IMR-90 (cell line): Measurements from ENCODE around the gene CXCL12. TPM values are rescaled to one million over a fixed set of nuclear protein-coding genes. Genes with fewer than 3 reads are reported as not detected.
A peak's percentile ranks its signal among the peaks of the same experiment; 100 is the strongest.

ENCODE experiments used
- ATAC-seq: fragments of 200-7000 bp; cut with Tn5 transposase; 2 replicates; pipeline ENCODE4 v1.9.1; 2020; ENCODE audit warnings: low read depth, mild to moderate bottlenecking, moderate library complexity
- BruUV-seq: library from RNA; stranded (reverse); fragments of 400-500 nt; replicated peaks from 2 replicates; lab custom pipeline; 2021; lab: Mats Ljungman, UMichigan
- CTCF ChIA-PET: fragments of 300-600 bp; formaldehyde crosslinking; extraction: SDS; loops from one replicate; lab custom pipeline; 2021; ENCODE audit warnings: antibody characterized with exemption; lab: Yijun Ruan, JAX
- POLR2A ChIA-PET: fragments of 300-600 bp; sonication (Branson Sonifier 250); formaldehyde crosslinking; loops from one replicate; lab custom pipeline; 2022; ENCODE audit warnings: antibody characterized with exemption; ENCODE audit not compliant: unreplicated experiment; lab: Charles Lee
- DNase-seq: peaks from one replicate; pipeline ENCODE4 v3.0.0; 2013
- H2AFZ ChIP-seq: replicated peaks from 2 replicates; pipeline ENCODE3; 2013; ENCODE audit warnings: low read length, mild to moderate bottlenecking; ENCODE audit not compliant: poor library complexity
- H2AK5ac ChIP-seq: 2 replicates; pipeline ENCODE4 v1.6.1; 2013; ENCODE audit warnings: low read depth, low read length, inconsistent platforms
- H2AK9ac ChIP-seq: replicated peaks from 2 replicates; pipeline ENCODE3; 2013; ENCODE audit warnings: mild to moderate bottlenecking, low read depth, low read length, moderate library complexity; ENCODE audit not compliant: poor library complexity
- H2BK120ac ChIP-seq: 2 replicates; pipeline ENCODE4 v1.6.1; 2013; ENCODE audit warnings: low read depth, low read length, inconsistent platforms
- H2BK15ac ChIP-seq: 3 replicates; pipeline ENCODE4 v1.6.1; 2013; ENCODE audit warnings: low read depth, low read length, inconsistent platforms
- H2BK20ac ChIP-seq: 2 replicates; pipeline ENCODE4 v1.6.1; 2013; ENCODE audit warnings: low read depth, mild to moderate bottlenecking, inconsistent platforms, low read length, moderate library complexity
- H2BK5ac ChIP-seq: 2 replicates; pipeline ENCODE4 v1.6.1; 2013; ENCODE audit warnings: mild to moderate bottlenecking, low read depth, low read length, inconsistent platforms; ENCODE audit not compliant: poor library complexity, severe bottlenecking
- H3K14ac ChIP-seq: replicated peaks from 2 replicates; pipeline ENCODE4 v1.6.1; 2013; ENCODE audit warnings: low read depth, low read length, inconsistent platforms
- H3K18ac ChIP-seq: 2 replicates; pipeline ENCODE4 v1.6.1; 2013; ENCODE audit warnings: low read depth, low read length, control low read depth
- H3K23ac ChIP-seq: 2 replicates; pipeline ENCODE4 v1.6.1; 2013; ENCODE audit warnings: low read depth, low read length, inconsistent platforms
- H3K27ac ChIP-seq: 2 replicates; pipeline ENCODE4 v1.5.1; 2013; ENCODE audit warnings: mild to moderate bottlenecking, control low read depth, low read length; ENCODE audit not compliant: insufficient read depth
- H3K27me3 ChIP-seq: 2 replicates; pipeline ENCODE4 v1.6.1; 2013; ENCODE audit warnings: low read length; ENCODE audit not compliant: control insufficient read depth, insufficient read depth
- H3K36me3 ChIP-seq: 2 replicates; pipeline ENCODE4 v1.6.1; 2013; ENCODE audit warnings: low read length, mixed read lengths; ENCODE audit not compliant: control insufficient read depth, insufficient read depth
- H3K4ac ChIP-seq: 2 replicates; pipeline ENCODE4 v1.6.1; 2013; ENCODE audit warnings: low read depth, low read length, inconsistent platforms
- H3K4me1 ChIP-seq: 2 replicates; pipeline ENCODE4 v1.6.1; 2013; ENCODE audit warnings: low read length, mixed read lengths; ENCODE audit not compliant: control insufficient read depth, insufficient read depth
- H3K4me2 ChIP-seq: 2 replicates; pipeline ENCODE4 v1.6.1; 2013; ENCODE audit warnings: low read depth, mild to moderate bottlenecking, control low read depth, low read length, moderate library complexity
- H3K4me3 ChIP-seq: 2 replicates; pipeline ENCODE4 v1.5.1; 2013; ENCODE audit warnings: low read depth, mild to moderate bottlenecking, control low read depth, low read length, moderate library complexity; ENCODE audit not compliant: insufficient read depth
- H3K56ac ChIP-seq: 2 replicates; pipeline ENCODE4 v1.6.1; 2013; ENCODE audit warnings: low read length, inconsistent platforms; ENCODE audit not compliant: insufficient read depth; ENCODE audit errors: extremely low read depth
- H3K79me1 ChIP-seq, 2 experiments: 2 replicates each; pipeline ENCODE4 v1.6.1; 2013; ENCODE audit warnings: low read length in 2 of 2, inconsistent platforms in 1 of 2, low read depth in 1 of 2
- H3K9ac ChIP-seq: 2 replicates; pipeline ENCODE4 v1.6.1; 2013; ENCODE audit warnings: low read depth, low read length, control low read depth
- H3K9me1 ChIP-seq: 2 replicates; pipeline ENCODE4 v1.6.1; 2013; ENCODE audit warnings: low read length, inconsistent platforms; ENCODE audit not compliant: insufficient read depth
- H3K9me3 ChIP-seq: 2 replicates; pipeline ENCODE4 v1.6.1; 2013; ENCODE audit warnings: low read length; ENCODE audit not compliant: control insufficient read depth, insufficient read depth
- H4K20me1 ChIP-seq: 2 replicates; pipeline ENCODE4 v1.6.1; 2013; ENCODE audit warnings: low read length, inconsistent platforms; ENCODE audit not compliant: insufficient read depth
- H4K5ac ChIP-seq: 2 replicates; pipeline ENCODE4 v1.6.1; 2013; ENCODE audit warnings: mild to moderate bottlenecking, low read depth, low read length, control low read depth
- H4K8ac ChIP-seq, 2 experiments: 2 replicates each; pipeline ENCODE4 v1.6.1; 2013; ENCODE audit warnings: low read depth in 2 of 2, low read length in 2 of 2, control low read depth in 1 of 2, inconsistent platforms in 1 of 2
- H4K91ac ChIP-seq: 2 replicates; pipeline ENCODE4 v1.6.1; 2013; ENCODE audit warnings: low read depth, low read length, inconsistent platforms; ENCODE audit not compliant: insufficient read depth
- BHLHE40 ChIP-seq: fragments of 150-350 bp; IDR thresholded peaks from 2 replicates; pipeline ENCODE4 v1.6.1; 2016; ENCODE audit warnings: mild to moderate bottlenecking, low read depth, low read length
- MXI1 ChIP-seq: IDR thresholded peaks from 2 replicates; pipeline ENCODE4 v1.6.1; 2012; ENCODE audit warnings: low read depth, mild to moderate bottlenecking, low read length, moderate library complexity, borderline replicate concordance
- WGBS, 2 experiments: methylation state at CpG; one replicate each; pipeline versions ENCODE4 v1.1.5 to v1.1.7; 2013; ENCODE audit warnings: missing lambda C conversion rate in 2 of 2; ENCODE audit not compliant: insufficient read length in 1 of 2; ENCODE audit errors: extremely low coverage in 2 of 2; 5-methylcytosine and 5-hydroxymethylcytosine counted together
- dilution Hi-C: fragments of 300-500 bp; cut with HindIII; formaldehyde crosslinking; loops from one replicate; pipeline ENCODE4 v1.14.3; 2018; ENCODE audit warnings: low sequenced_read_pairs; ENCODE audit not compliant: unreplicated experiment
- in situ Hi-C: fragments of 300-500 bp; cut with MboI; formaldehyde crosslinking; loops from 3 replicates; pipeline ENCODE4 v1.14.3; 2019; ENCODE audit warnings: low sequenced_read_pairs, inconsistent platforms, mixed read lengths
- intact Hi-C: fragments of 100-400 bp; cut with micrococcal nuclease; formaldehyde crosslinking; loops from 2 replicates; pipeline ENCODE4 v1.10.0; 2022
- polyA plus RNA-seq, 3 experiments: library from polyadenylated mRNA; depleted of rRNA; stranded (reverse); fragments of >200 nt; gene quantifications; 2 replicates each; pipeline ENCODE4 v1.2.3, GENCODE V29; 2012; ENCODE audit warnings: low replicate concordance in 1 of 3
- total RNA-seq: library from RNA; depleted of rRNA; stranded (reverse); fragments of >200 nt; gene quantifications from 2 replicates; pipeline ENCODE4 v1.2.3, GENCODE V29; 2012

Gene CXCL12
- total and polyA plus RNA-seq, 2 of the 4 experiments (the other 2 are of a cell fraction): 15.8 to 80.7 TPM

DNA sequence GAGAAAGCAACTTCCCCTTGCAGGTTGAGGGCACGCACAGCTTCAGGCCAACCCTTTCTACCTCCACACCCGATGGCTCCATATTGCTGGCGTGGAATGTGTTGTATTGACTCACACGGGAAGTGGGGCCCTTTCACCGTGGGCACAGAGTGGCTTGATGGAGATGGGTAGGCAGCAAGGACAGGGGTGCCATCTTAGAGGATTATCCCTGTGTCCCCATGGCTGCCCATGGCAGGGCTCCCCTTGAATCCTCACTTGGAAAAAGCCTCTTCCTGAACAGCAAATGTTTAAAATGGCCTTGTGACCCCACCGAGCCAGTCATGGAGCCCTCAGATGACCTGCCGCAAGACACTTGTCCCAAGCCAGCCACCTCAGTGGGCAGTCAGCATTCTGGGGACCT lies 31.2 kb downstream of the CXCL12 start:
- no peak overlapping the region for H4K91ac ChIP-seq
- H3K4ac ChIP-seq: peak overlapping the region; percentile 49
- CTCF ChIA-PET: no interaction called here
- no peaks in the 10 kb centered on the region for H3K9me3 ChIP-seq
- H2AK9ac ChIP-seq: no peak overlapping the region
- no peak overlapping the region for H3K27ac ChIP-seq
- H3K18ac ChIP-seq: no peak overlapping the region; the same call in 1 of the 2 replicates
- H2BK120ac ChIP-seq: no peak overlapping the region; the same call in 1 of the 2 replicates
- peaks cover 14% of the 10 kb centered on the region; the same call in 1 of the 2 replicates for H3K4me1 ChIP-seq
- H3K4me2 ChIP-seq: no peak overlapping the region
- H2AK5ac ChIP-seq: peak overlapping the region; percentile 70
- H2BK20ac ChIP-seq: 0 out of 2 replicates have a peak overlapping the region, but pooled peaks have one; percentile 40
- no peak overlapping the region for H3K23ac ChIP-seq
- no peak overlapping the region for H4K5ac ChIP-seq
- no peak overlapping the region for H2AFZ ChIP-seq
- BruUV-seq: no TSS peak
- 0 out of 3 replicates have a peak overlapping the region, but pooled peaks have one; percentile 34 for H2BK15ac ChIP-seq
- no peaks in the 10 kb centered on the region for H3K27me3 ChIP-seq
- H3K79me1 ChIP-seq: no peaks in the 10 kb centered on the region
- ATAC-seq (no peak), DNase-seq (no peak)
- POLR2A ChIA-PET: no interaction called here
- intact Hi-C loops: no loop called here
- H3K14ac ChIP-seq: no peak overlapping the region; the same call in 1 of the 2 replicates
- 86% methylated on average over 2 of the region's 7 CpGs; no CpG with 5 or more reads in 1 of the 2 experiments for WGBS, 2 experiments
- TF ChIP-seq MXI1 (no peak), BHLHE40 (no peak)
- no peak overlapping the region for H2BK5ac ChIP-seq
- no peaks in the 10 kb centered on the region for H3K36me3 ChIP-seq
- H3K4me3 ChIP-seq: no peak overlapping the region
- H3K9me1 ChIP-seq: peaks cover 7% of the 10 kb centered on the region; the same call in 1 of the 2 replicates
- H3K9ac ChIP-seq: no peak overlapping the region
- in situ Hi-C loops: no loop called here
- no peaks in the 10 kb centered on the region for H4K20me1 ChIP-seq
- no peak overlapping the region for H4K8ac ChIP-seq
- H3K56ac ChIP-seq: no peak overlapping the region
- dilution Hi-C loops: no loop called here
